Suppressor macrophage (primary cell): ENCODE results near the gene NMNAT2.

Source experiments
- DNase-seq, 4 experiments: peaks; one replicate each; pipeline ENCODE4 v3.0.0-alpha.2; 2020 to 2022

Gene NMNAT2

DNA sequence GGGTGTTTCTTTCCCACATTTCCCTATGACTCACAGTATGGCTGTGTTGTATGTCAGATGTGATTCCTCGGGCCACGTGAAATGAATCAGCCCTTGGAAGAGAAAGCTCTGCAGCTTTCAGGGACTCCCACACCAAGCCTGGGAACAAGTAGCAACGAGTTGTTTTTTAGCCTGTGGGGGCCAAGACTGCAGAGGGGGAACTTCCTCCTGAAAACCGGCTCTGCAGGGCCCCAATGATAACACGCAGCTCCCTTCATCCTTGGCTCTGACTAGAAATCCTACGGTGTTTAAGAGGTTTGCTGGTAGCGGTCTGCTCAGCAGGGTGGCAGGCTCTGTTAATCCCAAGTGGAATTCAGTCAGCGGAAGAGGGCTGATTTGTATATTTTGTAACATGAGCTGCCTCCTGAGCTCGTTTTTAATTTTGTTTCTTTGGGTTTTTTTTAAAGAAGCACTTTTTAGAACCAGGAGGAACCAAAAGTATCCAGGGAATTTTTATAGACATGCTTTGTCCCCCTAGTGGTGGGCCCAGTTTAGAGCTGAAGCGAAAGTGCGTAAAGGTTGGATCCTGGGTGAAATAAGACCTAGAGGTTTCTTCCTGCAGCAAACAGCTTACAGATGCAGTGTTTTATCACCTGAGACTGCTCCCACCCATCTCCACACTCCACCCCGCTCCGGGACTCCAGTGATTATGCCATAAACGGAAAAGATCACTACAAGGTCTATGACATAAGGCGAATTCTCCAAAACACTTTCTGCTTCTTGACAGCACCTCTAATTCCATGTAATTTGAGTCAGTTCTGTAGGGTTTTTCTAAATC lies 183.3 kb downstream of the NMNAT2 start:
- peak; percentile 64 to 83 (median 76) for DNase-seq

DNA sequence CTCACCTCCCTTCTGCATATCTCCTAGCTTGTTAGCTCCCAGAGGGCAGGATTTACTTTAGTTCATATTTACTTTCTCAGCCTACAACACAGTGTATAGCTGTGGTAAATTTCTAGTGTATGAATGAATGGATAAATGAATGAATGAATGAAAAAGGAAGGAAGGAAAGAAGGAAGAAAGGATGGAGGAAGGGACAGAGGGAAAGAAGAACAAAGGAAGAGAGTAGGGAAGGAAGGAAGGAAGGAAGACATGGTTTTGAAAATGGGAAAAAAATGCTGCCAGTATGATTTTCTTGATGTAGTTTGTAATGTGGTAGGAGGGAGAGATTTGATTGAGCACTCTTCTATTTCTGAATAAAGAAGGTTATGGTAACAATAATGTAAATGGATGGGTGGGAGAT lies 185.1 kb downstream of the NMNAT2 start:
- no peak for DNase-seq

DNA sequence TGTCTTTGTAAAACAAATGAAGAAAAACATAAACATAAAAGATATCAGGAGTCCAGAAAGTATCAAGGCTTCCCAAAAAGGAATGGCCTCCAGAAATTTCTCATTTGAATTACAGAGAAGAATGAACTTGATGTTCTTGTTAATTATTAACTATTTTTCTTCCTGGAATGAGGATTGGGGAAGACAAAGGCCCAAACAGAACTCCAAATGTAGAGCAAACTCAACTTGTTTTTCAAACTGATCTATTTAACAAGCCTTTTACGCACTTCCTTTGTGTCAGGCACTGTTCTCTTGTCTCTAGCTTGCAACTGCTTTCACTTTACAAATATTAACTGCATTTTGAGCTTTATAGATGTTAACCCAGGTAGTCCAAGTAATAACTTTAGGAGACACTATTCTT lies 186.6 kb downstream of the NMNAT2 start:
- no peak for DNase-seq

DNA sequence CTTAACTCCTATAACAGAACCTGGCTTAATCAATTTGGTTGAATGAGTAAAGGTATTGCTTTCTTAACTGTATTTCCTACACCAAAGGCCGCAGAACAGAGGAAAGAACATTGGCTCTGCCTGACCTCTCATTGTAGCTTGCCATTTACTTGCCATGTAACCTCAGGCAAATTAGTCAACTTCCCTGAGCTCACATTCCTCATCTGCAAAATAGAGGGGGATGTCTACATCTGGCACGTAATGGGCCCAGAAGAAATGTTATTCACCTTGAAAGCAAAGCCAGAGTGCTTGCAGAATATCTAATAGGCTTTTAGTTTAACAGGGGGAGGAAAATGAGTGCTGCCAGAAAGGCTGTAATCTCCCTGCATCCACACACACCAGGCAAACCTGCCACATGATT lies 187.8 kb downstream of the NMNAT2 start:
- DNase-seq, result no peak

DNA sequence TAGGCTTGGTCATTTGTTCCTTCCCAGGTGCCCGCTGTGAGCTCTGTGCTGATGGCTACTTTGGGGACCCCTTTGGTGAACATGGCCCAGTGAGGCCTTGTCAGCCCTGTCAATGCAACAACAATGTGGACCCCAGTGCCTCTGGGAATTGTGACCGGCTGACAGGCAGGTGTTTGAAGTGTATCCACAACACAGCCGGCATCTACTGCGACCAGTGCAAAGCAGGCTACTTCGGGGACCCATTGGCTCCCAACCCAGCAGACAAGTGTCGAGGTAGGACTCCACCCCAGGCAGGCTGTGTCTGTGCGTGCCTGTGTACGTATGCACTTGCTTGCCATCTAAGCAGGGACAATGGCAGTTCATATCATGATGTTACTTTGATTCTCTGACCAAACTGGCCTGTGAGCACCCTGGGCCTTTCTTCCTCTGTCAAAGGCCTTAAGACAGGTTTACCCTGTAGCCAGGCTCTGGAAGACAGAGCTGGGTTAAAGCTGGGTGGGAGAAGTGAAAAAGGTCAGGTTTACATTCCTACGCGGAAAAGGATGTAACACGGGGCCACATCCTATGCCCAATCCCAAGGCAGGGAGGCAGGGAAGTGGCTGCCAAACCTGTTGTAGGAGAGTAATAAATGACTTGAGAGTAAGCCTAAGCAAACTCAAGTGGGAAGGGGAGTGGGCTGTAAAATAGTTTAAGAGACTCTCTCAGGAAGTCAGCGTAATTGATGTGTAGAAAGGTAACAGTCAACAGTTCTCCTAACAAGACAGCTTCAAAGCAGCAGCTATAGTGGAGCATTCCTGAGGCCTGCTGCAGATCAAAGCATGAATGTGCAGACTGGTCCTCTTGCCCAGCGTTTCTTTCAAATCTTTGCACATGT lies 189.6 kb downstream of the NMNAT2 start:
- DNase-seq, result no peak

DNA sequence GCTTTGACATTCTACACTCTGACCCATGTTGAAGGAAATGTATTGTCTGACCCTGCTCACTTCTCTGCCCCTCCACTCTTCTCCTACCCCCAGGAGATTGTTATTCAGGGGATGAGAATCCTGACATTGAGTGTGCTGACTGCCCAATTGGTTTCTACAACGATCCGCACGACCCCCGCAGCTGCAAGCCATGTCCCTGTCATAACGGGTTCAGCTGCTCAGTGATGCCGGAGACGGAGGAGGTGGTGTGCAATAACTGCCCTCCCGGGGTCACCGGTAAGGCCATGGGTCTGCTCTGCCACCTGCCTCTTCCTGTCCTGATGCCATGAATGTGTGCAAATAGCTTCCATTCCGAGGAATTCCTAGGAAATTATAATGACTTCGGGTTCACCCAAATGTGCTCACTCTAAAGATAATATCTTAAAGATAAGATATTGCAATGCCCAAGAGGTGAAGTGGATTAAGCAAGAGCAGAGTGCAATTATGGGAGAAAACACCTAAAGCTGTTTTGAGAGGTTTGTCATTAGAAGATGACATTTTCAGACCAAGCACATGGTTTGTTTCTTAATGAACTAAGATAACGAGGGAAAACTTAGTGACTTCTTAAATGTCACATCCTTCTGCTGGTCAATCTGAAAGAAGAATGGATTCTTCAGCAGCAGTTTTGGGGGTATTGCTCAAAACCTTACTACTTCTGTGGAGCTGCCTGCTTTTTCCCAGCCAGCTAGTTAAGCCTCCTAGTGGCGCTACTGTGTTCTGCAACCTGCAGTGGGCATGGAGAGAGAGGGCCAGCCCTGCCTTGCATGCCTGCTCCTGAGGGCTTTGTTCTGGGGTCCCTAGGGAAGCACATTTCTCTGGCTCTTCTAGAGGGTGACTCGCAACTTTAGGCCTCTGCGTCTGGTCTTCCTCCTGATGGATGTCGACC lies 190.5 kb downstream of the NMNAT2 start:
- peak; percentile 49 to 71 (median 59) for DNase-seq

DNA sequence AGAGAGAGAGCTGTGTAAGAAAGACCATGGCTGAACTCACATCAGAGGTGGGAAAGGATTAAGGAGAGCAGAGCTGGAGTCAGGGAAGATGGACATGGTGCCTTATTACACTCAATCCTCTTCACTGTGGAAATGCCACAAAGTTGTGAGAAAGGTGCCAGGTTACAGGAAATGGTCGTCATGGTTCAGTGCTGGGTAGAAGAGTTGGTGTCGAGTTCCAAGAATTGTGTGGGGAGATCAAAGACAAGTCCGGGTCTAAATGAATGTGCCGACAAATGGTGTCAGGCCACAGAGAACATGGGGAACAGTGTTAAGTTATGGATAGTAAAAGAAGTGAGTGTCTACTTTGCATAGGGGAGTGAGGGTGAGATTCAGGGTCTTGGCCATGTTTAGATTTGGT lies 191.2 kb downstream of the NMNAT2 start:
- no peak for DNase-seq

DNA sequence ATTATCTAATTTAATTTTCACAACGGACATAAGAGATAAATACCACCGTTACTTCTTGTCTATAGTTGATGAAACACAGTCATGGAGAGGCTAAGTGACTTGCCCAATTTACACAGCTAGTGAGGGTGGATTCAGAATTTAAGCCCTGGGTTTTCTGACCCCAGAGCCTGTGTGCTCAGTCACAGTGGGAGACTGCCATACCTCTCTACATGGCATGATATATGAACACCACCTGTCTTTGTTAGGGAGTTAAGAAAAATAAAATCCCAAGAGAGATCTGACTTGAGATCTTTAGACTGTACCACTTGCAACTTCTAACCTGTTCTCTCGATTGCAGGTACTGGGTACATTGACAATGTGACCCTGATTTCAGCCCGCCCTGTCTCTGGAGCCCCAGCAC lies 191.8 kb downstream of the NMNAT2 start:
- no peak for DNase-seq

DNA sequence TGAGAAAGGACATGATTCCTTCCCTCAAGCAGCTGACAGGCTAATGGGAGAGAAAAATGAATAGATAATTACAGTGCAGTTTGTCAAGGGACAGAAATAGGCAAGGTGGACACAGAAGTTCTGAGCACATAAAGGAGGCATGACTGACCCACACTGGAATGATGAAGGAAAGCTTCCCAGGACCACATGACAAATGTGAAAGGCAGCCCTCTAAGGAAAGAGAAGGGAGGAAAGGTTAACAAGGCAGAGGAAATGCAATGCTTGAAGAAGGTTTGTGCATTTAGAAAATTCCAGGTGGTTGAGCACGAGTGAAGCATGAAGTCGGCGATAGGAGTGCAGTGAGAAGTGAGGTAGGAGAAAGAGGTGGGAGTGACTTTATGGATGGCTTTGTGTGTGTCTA lies 194.7 kb downstream of the NMNAT2 start:
- no peak for DNase-seq

DNA sequence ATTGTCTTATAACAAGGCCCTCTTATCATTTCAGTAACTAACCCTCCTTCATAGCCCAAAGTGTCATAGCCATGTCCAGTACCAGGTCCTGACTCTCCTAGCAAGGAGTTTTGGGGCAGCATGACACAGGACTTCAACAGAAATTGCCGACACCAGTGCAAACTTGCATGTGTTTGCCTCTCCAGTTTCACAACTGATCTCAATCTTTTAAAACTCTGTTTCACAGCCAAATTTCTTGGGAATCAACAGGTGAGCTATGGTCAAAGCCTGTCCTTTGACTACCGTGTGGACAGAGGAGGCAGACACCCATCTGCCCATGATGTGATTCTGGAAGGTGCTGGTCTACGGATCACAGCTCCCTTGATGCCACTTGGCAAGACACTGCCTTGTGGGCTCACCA lies 195.3 kb downstream of the NMNAT2 start:
- no peak for DNase-seq

DNA sequence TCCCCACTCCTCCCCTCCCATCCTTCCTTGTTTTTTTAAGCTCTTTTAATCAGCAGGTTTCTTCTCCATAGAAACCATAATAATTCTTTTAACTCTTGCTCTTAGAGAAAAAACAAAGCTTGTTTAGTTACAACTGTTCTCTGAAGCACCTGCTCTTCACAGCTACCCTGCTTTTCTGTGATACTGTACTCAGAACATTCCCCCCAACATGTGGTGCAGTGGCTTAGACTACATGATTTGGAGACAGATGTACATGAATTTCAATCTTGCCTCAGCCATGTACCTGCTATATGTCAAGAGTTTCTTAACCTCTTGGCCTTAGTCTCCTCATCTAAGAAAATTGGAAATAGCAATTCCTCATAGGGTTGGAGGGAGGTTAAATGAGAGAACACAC lies 198.6 kb downstream of the NMNAT2 start:
- no peak for DNase-seq

DNA sequence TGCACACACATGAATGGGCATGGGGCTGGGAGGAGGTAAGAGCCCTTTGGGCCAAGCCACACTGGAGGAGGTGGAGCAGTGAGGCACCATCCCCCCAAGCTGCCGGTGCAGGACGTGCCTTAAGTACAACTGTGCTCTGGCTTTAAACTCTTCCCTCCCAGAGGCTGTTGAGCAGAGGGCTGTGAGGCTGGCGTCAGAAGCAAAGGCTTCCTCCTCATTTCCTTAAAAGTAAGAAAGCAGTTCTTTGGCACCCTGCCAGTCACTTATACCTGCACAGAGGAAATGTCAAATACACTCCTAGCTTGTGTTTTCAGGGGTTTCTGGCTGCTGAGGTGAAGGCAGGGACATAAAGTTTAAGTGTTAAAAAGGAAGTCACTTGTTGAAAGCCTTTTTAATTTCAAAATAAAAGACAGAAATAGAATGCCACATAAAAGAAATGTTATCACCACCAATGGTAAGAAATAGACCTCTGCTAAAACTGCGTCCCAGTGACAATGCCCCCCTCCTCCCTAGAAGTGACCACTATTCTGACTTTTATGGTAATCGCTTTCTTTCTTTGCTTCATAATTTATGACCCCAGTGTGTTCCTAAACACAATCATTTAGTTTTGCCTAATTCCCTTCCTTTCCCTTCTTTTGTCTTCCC lies 199.1 kb downstream of the NMNAT2 start:
- DNase-seq, result peak in 2 of 4 experiments; percentile 11 to 21

DNA sequence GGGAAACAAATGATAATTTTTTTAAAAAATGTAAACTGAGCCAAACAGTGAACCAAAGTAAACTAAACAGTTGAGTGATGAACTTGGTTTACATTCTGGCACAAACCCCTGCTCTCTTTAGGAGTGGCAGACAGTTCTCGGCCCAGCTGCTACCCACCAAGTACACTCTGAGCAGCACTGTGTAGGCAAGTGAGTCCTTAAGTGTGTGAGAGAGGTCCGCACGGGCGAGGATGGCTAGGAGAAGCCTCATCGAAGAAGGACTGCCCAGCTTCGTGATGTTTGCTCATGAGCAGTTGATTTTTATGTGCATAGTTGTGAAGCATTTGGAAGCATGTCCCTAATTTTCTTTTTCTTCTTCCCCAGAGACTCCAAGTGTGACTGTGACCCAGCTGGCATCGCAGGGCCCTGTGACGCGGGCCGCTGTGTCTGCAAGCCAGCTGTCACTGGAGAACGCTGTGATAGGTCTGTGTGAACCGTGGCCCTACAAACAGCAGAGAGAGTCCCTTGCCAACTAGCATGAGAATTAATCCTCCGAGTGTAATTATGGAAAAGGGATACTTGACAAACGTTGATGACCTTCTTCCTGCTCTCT lies 200.1 kb downstream of the NMNAT2 start:
- no peak for DNase-seq

DNA sequence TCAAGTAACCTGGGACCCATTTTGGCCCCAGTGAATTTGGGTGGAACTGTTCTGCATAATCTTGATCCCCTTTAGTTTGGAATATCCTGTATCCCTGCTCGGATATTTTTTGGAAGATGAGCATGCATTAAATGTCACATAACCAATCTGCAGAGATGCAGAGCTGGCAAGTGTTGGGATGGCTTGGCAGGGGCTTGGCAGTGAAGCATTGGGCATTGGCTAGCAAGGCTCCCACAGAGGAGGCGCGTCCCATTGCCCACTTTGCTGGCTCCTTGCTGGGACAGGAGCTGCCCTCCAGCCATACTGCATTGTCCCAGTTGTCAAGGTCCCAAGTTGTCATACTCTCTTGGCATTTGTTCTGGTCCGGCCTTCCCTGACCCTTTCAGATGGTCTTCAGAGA lies 202.2 kb downstream of the NMNAT2 start:
- no peak for DNase-seq

DNA sequence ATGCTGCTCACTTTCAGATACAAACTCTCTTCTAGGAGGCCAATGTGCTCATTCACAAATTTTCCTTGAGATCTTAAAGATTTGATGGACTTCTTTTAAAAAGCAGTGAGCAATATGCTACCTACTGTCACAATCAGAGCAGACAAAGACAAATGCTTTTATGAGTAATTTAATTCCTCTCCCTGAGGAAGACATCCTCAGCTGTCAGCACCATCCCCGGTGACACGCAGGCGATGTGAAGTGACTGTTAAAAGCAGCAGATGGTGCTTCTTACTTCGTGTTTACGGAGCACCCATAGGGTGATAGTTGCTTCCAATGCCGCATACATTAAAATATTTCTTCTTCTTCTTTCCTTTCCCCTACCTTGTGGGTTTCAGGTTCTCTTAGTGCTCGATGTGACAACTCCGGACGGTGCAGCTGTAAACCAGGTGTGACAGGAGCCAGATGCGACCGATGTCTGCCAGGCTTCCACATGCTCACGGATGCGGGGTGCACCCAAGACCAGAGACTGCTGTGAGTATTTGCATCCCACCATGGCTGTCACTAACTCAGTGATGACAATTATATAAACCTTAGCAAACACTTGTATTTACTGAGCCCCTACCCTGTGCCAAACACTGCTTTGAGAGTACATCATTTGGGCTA lies 203.0 kb downstream of the NMNAT2 start:
- DNase-seq, result no peak

DNA sequence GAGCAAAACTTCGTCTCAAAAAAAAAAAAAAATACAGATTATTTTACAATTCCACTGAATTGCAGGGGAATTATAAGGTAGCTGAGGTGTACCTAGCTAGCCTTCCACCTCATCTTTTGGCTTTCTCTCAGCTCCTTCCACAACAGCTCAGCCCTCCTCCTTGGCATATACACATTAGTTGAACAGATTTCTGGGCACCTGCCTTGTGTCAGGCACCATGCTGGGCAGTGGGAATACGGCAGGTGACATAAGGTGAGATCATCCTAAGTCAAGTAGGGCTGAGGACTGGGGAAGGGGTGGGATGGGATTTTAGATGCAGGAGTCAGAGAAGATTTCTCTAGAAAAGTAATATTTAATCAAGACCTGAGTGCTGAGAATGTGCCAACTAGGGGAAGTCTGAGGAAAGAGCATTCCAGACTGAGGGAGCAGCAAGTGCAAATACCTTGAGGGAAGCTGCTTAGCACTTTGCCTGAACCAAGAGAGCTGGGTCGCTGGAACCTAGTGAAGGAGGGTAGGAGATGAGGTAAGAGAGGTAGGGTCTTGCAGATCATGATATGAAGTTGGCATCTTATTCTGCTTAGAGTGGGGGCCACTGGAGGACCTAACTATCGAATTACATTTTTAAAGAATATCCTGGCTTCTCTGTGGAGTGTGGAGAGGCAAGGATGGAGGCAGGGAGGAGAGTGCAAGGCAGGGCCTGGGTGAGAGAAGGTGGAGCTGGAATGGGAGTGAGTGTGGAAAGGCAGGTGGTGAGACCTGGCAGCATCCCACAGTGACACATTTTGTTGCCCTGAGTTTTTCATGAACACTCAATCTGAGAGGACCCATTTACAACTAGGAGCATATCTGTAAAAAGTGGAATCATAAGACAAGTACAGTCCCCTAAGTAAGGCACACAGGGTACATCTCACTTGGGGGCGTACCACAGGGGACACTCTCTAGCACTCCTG lies 203.9 kb downstream of the NMNAT2 start:
- DNase-seq, result no peak

DNA sequence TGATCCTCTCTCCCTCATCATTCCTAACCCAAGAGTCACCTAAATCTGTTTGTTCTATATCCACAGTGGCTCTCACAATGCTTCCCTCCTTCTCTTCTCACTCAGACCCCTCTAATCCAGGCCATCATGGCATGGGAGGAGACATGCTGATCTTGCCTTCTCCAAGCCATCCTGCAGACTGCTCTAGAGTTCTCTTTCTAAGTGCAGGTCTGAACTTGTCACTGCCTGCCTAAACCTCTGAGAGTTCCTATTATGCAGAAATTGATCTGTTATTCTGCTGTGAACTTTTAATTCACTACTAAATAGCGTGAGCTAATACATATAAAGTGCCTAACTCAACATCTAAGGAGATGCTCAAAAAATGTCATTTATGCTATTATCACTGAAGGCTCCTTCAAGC lies 205.3 kb downstream of the NMNAT2 start:
- no peak for DNase-seq

DNA sequence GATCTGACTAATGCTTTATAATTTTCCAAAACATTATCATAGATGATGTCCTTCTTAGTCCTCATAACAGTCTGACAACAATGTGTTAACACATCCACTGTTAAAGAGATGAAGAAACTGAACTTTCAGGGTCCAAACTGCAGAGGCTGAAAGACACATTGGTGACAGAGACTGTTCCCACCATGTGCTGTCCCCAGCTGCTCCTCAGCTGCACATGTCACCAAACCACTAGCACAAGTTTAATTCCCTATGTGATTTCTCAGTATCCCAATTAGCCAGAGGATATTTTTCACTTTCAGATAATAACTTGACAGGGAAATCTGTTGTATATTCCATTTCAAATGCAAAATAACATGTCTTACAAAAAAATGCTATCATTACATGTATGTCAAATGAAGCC lies 207.5 kb downstream of the NMNAT2 start:
- no peak for DNase-seq

DNA sequence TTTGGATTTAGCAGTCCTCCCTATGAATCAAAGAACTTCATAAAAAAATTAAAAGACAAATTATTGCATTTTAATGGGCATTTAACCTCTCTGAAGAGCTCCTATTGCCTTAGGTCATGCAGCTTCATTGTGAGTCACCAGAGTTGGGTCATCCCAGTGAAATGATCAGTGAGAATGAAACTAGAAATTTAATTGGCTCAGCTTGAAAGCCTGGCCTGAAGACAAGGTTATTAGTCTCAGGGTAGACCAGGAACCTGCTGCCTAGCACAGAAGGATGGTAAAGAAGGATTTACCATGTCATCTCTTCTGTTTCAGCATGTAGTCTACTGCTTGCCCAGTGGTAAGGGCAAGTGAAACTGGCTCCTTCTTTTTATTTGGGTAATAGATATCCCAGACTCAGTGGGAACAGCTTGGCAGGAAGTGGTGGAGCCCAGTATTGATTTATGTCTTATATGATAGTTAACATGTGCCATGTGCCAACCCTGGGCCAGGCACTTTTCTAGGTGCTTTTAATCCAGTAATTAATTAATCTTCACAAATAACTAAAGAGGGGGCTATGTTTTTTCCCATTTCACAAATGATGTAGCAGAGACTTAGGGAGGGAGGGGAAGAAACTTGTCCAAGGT lies 208.5 kb downstream of the NMNAT2 start:
- DNase-seq, result peak; percentile 42 to 63 (median 56)
